ENCODE measurements around the gene CIAPIN1.
"Not testable (repeated sequence)": the region's sequence is repeated elsewhere in the genome, so short reads cannot be mapped to it uniquely, and the experiment has no call there.

CIAPIN1 gene

GRCh38 chr16:57439947-57440346, 7.2 kb downstream of the CIAPIN1 start:
- H3K36me3 ChIP-seq (ENCODE audit: control insufficient read depth in 5 of 5, insufficient read depth in 5 of 5, low read length in 5 of 5): peaks cover 14 to 44% (median 35%) of the 10 kb centered on the region in 5 donors
- not testable (repeated sequence) for H3K27ac ChIP-seq (ENCODE audit: low read depth, low read length); H3K9ac ChIP-seq (ENCODE audit: low read length in 5 of 5); H3K9me3 ChIP-seq (ENCODE audit: control insufficient read depth in 5 of 5, low read length in 5 of 5); H3K4me1 ChIP-seq (ENCODE audit: control insufficient read depth in 5 of 5, insufficient read depth in 5 of 5, low read length in 5 of 5); H3K4me3 ChIP-seq (ENCODE audit: low read depth in 1 of 5, low read length in 5 of 5); H3K27me3 ChIP-seq (ENCODE audit: control insufficient read depth in 5 of 5, insufficient read depth in 4 of 5, low read length in 5 of 5)

DNA sequence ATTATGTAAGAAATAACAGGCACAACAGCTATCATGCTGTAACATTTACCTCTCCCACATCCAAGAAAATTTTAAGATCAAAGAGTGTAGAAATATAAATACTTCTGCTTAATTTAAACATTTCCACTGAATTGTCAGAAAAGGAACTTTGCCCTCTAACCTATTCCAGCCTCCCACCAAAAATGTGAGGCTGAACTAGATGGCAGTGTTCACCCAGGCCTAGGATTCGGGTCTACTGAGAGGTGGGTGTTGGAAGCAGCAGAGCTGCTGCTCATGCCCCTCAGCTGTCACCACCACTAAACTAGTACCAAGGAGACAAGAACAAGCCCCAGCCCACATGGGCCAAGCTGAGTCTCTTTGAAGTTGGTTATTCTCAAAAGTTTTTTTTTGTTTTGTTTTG, 11.3 kb downstream of the CIAPIN1 start:
- Histone ChIP-seq H3K27me3 (ENCODE audit: control insufficient read depth in 5 of 5, insufficient read depth in 4 of 5, low read length in 5 of 5) (no peaks in the 10 kb centered on the region), H3K27ac (ENCODE audit: low read depth, low read length) (no peak overlapping the region), H3K4me1 (ENCODE audit: control insufficient read depth in 5 of 5, insufficient read depth in 5 of 5, low read length in 5 of 5) (no peaks in the 10 kb centered on the region), H3K36me3 (ENCODE audit: control insufficient read depth in 5 of 5, insufficient read depth in 5 of 5, low read length in 5 of 5) (peaks cover 39 to 82% (median 74%) of the 10 kb centered on the region in 5 donors), H3K4me3 (ENCODE audit: low read depth in 1 of 5, low read length in 5 of 5) (no peak overlapping the region), H3K9ac (ENCODE audit: low read length in 5 of 5) (peak overlapping the region in 1 of 5 donors; percentile 30), H3K9me3 (ENCODE audit: control insufficient read depth in 5 of 5, low read length in 5 of 5) (peaks cover 0 to 4% (median 0%) of the 10 kb centered on the region in 5 donors)

DNA sequence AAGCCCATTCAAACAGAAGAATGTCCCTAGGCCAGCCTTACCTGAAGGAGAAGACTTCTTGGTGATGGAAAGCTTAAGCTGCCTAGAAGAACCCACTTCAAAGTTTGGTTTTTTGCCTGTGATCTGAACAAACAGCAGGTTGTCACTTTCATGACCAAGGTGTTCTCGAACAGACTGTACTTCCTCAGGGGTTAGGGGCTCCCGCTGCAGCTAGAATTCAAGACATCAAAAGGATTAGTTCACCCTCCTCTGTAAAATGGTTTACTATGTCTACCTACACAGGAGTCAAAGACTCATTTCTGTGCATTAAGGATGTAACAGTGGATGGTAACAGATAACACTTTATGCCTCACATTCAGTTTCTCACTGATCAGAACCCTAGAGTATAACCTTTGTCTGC, 13.2 kb downstream of the CIAPIN1 start:
- Histone ChIP-seq H3K4me3 (ENCODE audit: low read depth in 1 of 5, low read length in 5 of 5) (no peak overlapping the region), H3K9ac (ENCODE audit: low read length in 5 of 5) (no peak overlapping the region), H3K36me3 (ENCODE audit: control insufficient read depth in 5 of 5, insufficient read depth in 5 of 5, low read length in 5 of 5) (peaks cover 39 to 86% (median 78%) of the 10 kb centered on the region in 5 donors), H3K4me1 (ENCODE audit: control insufficient read depth in 5 of 5, insufficient read depth in 5 of 5, low read length in 5 of 5) (no peaks in the 10 kb centered on the region), H3K9me3 (ENCODE audit: control insufficient read depth in 5 of 5, low read length in 5 of 5) (no peaks in the 10 kb centered on the region), H3K27ac (ENCODE audit: low read depth, low read length) (no peak overlapping the region), H3K27me3 (ENCODE audit: control insufficient read depth in 5 of 5, insufficient read depth in 4 of 5, low read length in 5 of 5) (no peaks in the 10 kb centered on the region)

DNA sequence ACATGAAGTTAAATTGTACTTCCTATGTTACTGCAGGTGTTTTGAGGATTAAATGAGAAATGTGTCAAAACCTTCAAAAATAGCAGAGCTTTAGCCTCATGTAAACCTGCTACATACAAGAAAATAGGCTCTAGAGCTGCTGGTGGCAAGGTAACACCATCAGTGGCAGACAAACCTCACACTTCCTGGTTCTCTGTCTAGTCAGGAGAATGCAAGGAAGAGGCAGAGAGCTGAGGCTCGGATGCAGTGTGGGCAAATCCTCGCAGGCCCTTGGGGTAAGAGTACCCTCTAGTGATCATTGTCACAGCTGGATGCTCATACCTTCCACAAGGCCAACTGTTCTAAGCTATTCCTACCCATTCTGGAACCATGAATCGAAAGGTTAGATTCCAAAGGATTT, 14.2 kb downstream of the CIAPIN1 start:
- no peak overlapping the region for H3K9ac ChIP-seq (ENCODE audit: low read length in 5 of 5)
- peaks cover 29 to 89% (median 82%) of the 10 kb centered on the region in 5 donors for H3K36me3 ChIP-seq (ENCODE audit: control insufficient read depth in 5 of 5, insufficient read depth in 5 of 5, low read length in 5 of 5)
- no peaks in the 10 kb centered on the region for H3K9me3 ChIP-seq (ENCODE audit: control insufficient read depth in 5 of 5, low read length in 5 of 5)
- no peak overlapping the region for H3K27ac ChIP-seq (ENCODE audit: low read depth, low read length)
- no peaks in the 10 kb centered on the region for H3K27me3 ChIP-seq (ENCODE audit: control insufficient read depth in 5 of 5, insufficient read depth in 4 of 5, low read length in 5 of 5)
- no peak overlapping the region for H3K4me3 ChIP-seq (ENCODE audit: low read depth in 1 of 5, low read length in 5 of 5)
- H3K4me1 ChIP-seq (ENCODE audit: control insufficient read depth in 5 of 5, insufficient read depth in 5 of 5, low read length in 5 of 5): no peaks in the 10 kb centered on the region

- H3K4me3 ChIP-seq (ENCODE audit: low read depth in 1 of 5, low read length in 5 of 5): no peak overlapping the region
- H3K27ac ChIP-seq (ENCODE audit: low read depth, low read length): no peak overlapping the region
- no peaks in the 10 kb centered on the region for H3K4me1 ChIP-seq (ENCODE audit: control insufficient read depth in 5 of 5, insufficient read depth in 5 of 5, low read length in 5 of 5)
- peaks cover 32 to 90% (median 84%) of the 10 kb centered on the region in 5 donors for H3K36me3 ChIP-seq (ENCODE audit: control insufficient read depth in 5 of 5, insufficient read depth in 5 of 5, low read length in 5 of 5)
- no peak overlapping the region for H3K9ac ChIP-seq (ENCODE audit: low read length in 5 of 5)
- H3K27me3 ChIP-seq (ENCODE audit: control insufficient read depth in 5 of 5, insufficient read depth in 4 of 5, low read length in 5 of 5): no peaks in the 10 kb centered on the region
- no peaks in the 10 kb centered on the region for H3K9me3 ChIP-seq (ENCODE audit: control insufficient read depth in 5 of 5, low read length in 5 of 5)
Measured at GRCh38 chr16:57432505-57432904, 14.7 kb downstream of the CIAPIN1 start.

DNA sequence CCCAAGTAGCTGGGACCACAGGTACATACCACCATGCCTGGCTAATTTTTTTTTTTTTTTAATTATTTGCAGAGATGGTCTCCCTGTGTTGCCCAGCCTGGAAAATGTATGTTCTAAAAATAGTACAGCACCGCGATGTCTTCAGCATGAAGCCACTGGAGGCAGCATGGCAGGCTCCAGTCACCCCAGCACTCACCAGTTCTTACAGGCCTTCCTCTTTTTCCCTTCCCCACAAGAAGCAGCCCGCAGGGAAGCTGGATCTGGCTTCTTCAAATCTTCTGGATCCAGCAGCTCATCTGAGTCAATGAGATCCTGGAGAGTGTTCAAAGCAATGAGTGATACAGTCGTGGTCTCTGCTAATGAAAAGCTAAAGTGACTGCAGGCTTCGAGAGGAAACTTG, 16.2 kb downstream of the CIAPIN1 start:
- Histone ChIP-seq H3K9ac (ENCODE audit: low read length in 5 of 5) (no peak overlapping the region), H3K36me3 (ENCODE audit: control insufficient read depth in 5 of 5, insufficient read depth in 5 of 5, low read length in 5 of 5) (peaks cover 29 to 93% (median 83%) of the 10 kb centered on the region in 5 donors), H3K4me3 (ENCODE audit: low read depth in 1 of 5, low read length in 5 of 5) (no peak overlapping the region), H3K4me1 (ENCODE audit: control insufficient read depth in 5 of 5, insufficient read depth in 5 of 5, low read length in 5 of 5) (no peaks in the 10 kb centered on the region), H3K27ac (ENCODE audit: low read depth, low read length) (no peak overlapping the region), H3K9me3 (ENCODE audit: control insufficient read depth in 5 of 5, low read length in 5 of 5) (no peaks in the 10 kb centered on the region), H3K27me3 (ENCODE audit: control insufficient read depth in 5 of 5, insufficient read depth in 4 of 5, low read length in 5 of 5) (no peaks in the 10 kb centered on the region)

GRCh38 chr16:57427824-57428223, 19.4 kb downstream of the CIAPIN1 start:
- Histone ChIP-seq H3K27me3 (ENCODE audit: control insufficient read depth in 5 of 5, insufficient read depth in 4 of 5, low read length in 5 of 5) (no peaks in the 10 kb centered on the region), H3K27ac (ENCODE audit: low read depth, low read length) (no peak overlapping the region), H3K9ac (ENCODE audit: low read length in 5 of 5) (no peak overlapping the region), H3K36me3 (ENCODE audit: control insufficient read depth in 5 of 5, insufficient read depth in 5 of 5, low read length in 5 of 5) (peaks cover 14 to 62% (median 54%) of the 10 kb centered on the region in 5 donors), H3K4me1 (ENCODE audit: control insufficient read depth in 5 of 5, insufficient read depth in 5 of 5, low read length in 5 of 5) (peaks cover 0 to 13% (median 2%) of the 10 kb centered on the region in 5 donors), H3K4me3 (ENCODE audit: low read depth in 1 of 5, low read length in 5 of 5) (no peak overlapping the region), H3K9me3 (ENCODE audit: control insufficient read depth in 5 of 5, low read length in 5 of 5) (no peaks in the 10 kb centered on the region)

DNA sequence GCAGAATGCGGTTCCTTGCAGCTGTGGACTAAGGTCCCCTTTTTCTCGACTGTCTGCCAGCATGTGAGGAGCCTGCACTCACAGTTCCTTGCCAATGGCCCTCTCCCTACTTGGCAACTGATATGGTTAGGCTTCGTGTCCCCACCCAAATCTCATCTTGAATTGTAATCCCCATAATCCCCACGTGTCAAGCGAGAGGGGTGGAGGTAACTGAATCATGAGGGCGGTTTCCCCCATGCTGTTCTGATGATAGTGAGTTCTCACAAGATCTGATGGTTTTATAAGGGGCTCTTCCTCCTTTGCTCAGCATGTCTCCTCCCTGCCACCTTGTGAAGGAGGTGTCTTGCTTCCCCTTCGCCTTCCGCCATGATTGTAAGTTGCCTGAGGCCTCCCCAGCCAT, 19.9 kb downstream of the CIAPIN1 start:
- Histone ChIP-seq H3K4me3 (ENCODE audit: low read depth in 1 of 5, low read length in 5 of 5) (no peak overlapping the region), H3K36me3 (ENCODE audit: control insufficient read depth in 5 of 5, insufficient read depth in 5 of 5, low read length in 5 of 5) (peaks cover 11 to 57% (median 48%) of the 10 kb centered on the region in 5 donors), H3K9ac (ENCODE audit: low read length in 5 of 5) (no peak overlapping the region), H3K27me3 (ENCODE audit: control insufficient read depth in 5 of 5, insufficient read depth in 4 of 5, low read length in 5 of 5) (no peaks in the 10 kb centered on the region), H3K9me3 (ENCODE audit: control insufficient read depth in 5 of 5, low read length in 5 of 5) (no peaks in the 10 kb centered on the region), H3K4me1 (ENCODE audit: control insufficient read depth in 5 of 5, insufficient read depth in 5 of 5, low read length in 5 of 5) (peaks cover 0 to 16% (median 3%) of the 10 kb centered on the region in 5 donors), H3K27ac (ENCODE audit: low read depth, low read length) (no peak overlapping the region)

DNA sequence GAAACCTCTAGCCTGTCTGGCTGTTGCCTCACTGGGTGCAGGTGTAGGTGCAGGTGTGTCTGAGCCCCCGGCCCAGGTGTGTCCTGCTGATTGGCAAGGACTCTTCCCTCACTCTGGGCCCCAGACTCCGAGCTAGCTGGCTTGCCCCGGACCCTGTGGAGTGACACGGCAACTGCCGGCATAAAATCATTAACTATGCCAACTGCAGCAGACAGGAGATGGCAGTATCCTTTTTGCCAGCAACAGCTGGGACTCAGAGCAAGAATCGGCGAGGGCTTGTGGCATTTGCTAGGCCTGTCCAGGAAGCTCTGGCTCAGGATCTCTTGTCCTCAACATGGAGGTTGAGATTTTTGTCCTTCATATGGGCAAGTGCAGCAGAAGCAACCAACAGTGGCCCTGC, 20.8 kb downstream of the CIAPIN1 start:
- no peak overlapping the region for H3K27ac ChIP-seq (ENCODE audit: low read depth, low read length)
- peaks cover 0 to 21% (median 7%) of the 10 kb centered on the region in 5 donors for H3K4me1 ChIP-seq (ENCODE audit: control insufficient read depth in 5 of 5, insufficient read depth in 5 of 5, low read length in 5 of 5)
- H3K27me3 ChIP-seq (ENCODE audit: control insufficient read depth in 5 of 5, insufficient read depth in 4 of 5, low read length in 5 of 5): no peaks in the 10 kb centered on the region
- H3K9me3 ChIP-seq (ENCODE audit: control insufficient read depth in 5 of 5, low read length in 5 of 5): no peaks in the 10 kb centered on the region
- no peak overlapping the region for H3K9ac ChIP-seq (ENCODE audit: low read length in 5 of 5)
- H3K36me3 ChIP-seq (ENCODE audit: control insufficient read depth in 5 of 5, insufficient read depth in 5 of 5, low read length in 5 of 5): peaks cover 8 to 47% (median 39%) of the 10 kb centered on the region in 5 donors
- no peak overlapping the region for H3K4me3 ChIP-seq (ENCODE audit: low read depth in 1 of 5, low read length in 5 of 5)

- H3K4me3 ChIP-seq (ENCODE audit: low read depth in 1 of 5, low read length in 5 of 5): no peak overlapping the region
- no peak overlapping the region for H3K27ac ChIP-seq (ENCODE audit: low read depth, low read length)
- H3K4me1 ChIP-seq (ENCODE audit: control insufficient read depth in 5 of 5, insufficient read depth in 5 of 5, low read length in 5 of 5): peaks cover 0 to 22% (median 7%) of the 10 kb centered on the region in 5 donors
- no peaks in the 10 kb centered on the region for H3K27me3 ChIP-seq (ENCODE audit: control insufficient read depth in 5 of 5, insufficient read depth in 4 of 5, low read length in 5 of 5)
- peaks cover 4 to 30% (median 22%) of the 10 kb centered on the region in 5 donors for H3K36me3 ChIP-seq (ENCODE audit: control insufficient read depth in 5 of 5, insufficient read depth in 5 of 5, low read length in 5 of 5)
- peak overlapping the region in 1 of 5 donors; percentile 16 for H3K9ac ChIP-seq (ENCODE audit: low read length in 5 of 5)
- H3K9me3 ChIP-seq (ENCODE audit: control insufficient read depth in 5 of 5, low read length in 5 of 5): no peaks in the 10 kb centered on the region
Measured at GRCh38 chr16:57424583-57424982, 22.6 kb downstream of the CIAPIN1 start.

GRCh38 chr16:57423152-57423551, 24.0 kb downstream of the CIAPIN1 start:
- no peaks in the 10 kb centered on the region for H3K27me3 ChIP-seq (ENCODE audit: control insufficient read depth in 5 of 5, insufficient read depth in 4 of 5, low read length in 5 of 5)
- H3K9ac ChIP-seq (ENCODE audit: low read length in 5 of 5): no peak overlapping the region
- no peaks in the 10 kb centered on the region for H3K9me3 ChIP-seq (ENCODE audit: control insufficient read depth in 5 of 5, low read length in 5 of 5)
- H3K4me1 ChIP-seq (ENCODE audit: control insufficient read depth in 5 of 5, insufficient read depth in 5 of 5, low read length in 5 of 5): peaks cover 6 to 34% (median 17%) of the 10 kb centered on the region in 5 donors
- peaks cover 4 to 17% (median 10%) of the 10 kb centered on the region in 5 donors for H3K36me3 ChIP-seq (ENCODE audit: control insufficient read depth in 5 of 5, insufficient read depth in 5 of 5, low read length in 5 of 5)
- no peak overlapping the region for H3K27ac ChIP-seq (ENCODE audit: low read depth, low read length)
- no peak overlapping the region for H3K4me3 ChIP-seq (ENCODE audit: low read depth in 1 of 5, low read length in 5 of 5)

Measured in subcutaneous abdominal adipose tissue (tissue), 5 donors.